Thyroid gland (tissue), 4 donors: Measurements from ENCODE around the gene MGAT5B. TPM values are rescaled to one million over a fixed set of nuclear protein-coding genes. Genes with fewer than 3 reads are reported as not detected.

Experiments used
- DNase-seq, 2 donors: peaks; one replicate each; pipeline ENCODE4 v3.0.0-alpha.2; 2019
- H3K27ac ChIP-seq, 3 donors: fragments of 200-600 bp; sonication (generic); 1 replicate in 2 of 3; 2 replicates in 1 of 3; pipeline ENCODE4 v1.5.1; 2016 to 2019; ENCODE audit warnings: mild to moderate bottlenecking in 1 of 3, moderate library complexity in 1 of 3
- H3K27me3 ChIP-seq: fragments of 200-600 bp; sonication (generic); one replicate; pipeline ENCODE4 v1.5.1; 2019
- H3K36me3 ChIP-seq, 2 donors: fragments of 200-600 bp; sonication (generic); one replicate each; pipeline ENCODE4 v1.5.1; 2016 to 2019
- H3K4me1 ChIP-seq, 2 donors: fragments of 200-600 bp; sonication (generic); one replicate each; pipeline ENCODE4 v1.5.1; 2017 to 2019
- H3K4me3 ChIP-seq, 3 donors: fragments of 200-600 bp; sonication (generic); replicated peaks in 1 of 3; 1 replicate in 2 of 3; 2 replicates in 1 of 3; pipeline ENCODE4 v1.5.1; 2016; ENCODE audit warnings: mild to moderate bottlenecking in 1 of 3
- H3K9me3 ChIP-seq: fragments of 200-600 bp; sonication (generic); one replicate; pipeline ENCODE4 v1.5.1; 2017
- POLR2A ChIP-seq, 2 donors: fragments of 450-650 bp; IDR thresholded peaks; one replicate each; pipeline ENCODE4 v1.6.1; 2017; ENCODE audit warnings: antibody characterized with exemption in 2 of 2, mild to moderate bottlenecking in 2 of 2, moderate library complexity in 1 of 2
- WGBS, 2 donors: methylation state at CpG; one replicate each; pipeline ENCODE4 v1.1.5; 2017; 5-methylcytosine and 5-hydroxymethylcytosine counted together
- intact Hi-C: fragments of 100-400 bp; cut with DNase I; formaldehyde crosslinking; loops from one replicate; pipeline ENCODE4 v1.15.1; 2023
- total RNA-seq, 4 donors: library from RNA; depleted of rRNA; stranded (reverse); fragments of >200 nt; gene quantifications; one replicate each; pipeline ENCODE4 v1.2.3, GENCODE V29; 2016
- TF ChIP-seq, protein P1 (sequence below), 6 experiments: fragments of 200-600 bp in 3 of 6; fragments of 450-650 bp in 3 of 6; sonication (generic) in 3 of 6; IDR thresholded peaks; one replicate each; pipeline ENCODE4 v1.5.1; 2016 to 2019; ENCODE audit warnings: antibody characterized with exemption in 6 of 6, mild to moderate bottlenecking in 2 of 6, inconsistent platforms in 1 of 6, moderate library complexity in 1 of 6

Gene MGAT5B
- total RNA-seq, 4 donors from 2014 or later = 0.22 to 7.4 (median 0.73) TPM; not detected in 1

DNA sequence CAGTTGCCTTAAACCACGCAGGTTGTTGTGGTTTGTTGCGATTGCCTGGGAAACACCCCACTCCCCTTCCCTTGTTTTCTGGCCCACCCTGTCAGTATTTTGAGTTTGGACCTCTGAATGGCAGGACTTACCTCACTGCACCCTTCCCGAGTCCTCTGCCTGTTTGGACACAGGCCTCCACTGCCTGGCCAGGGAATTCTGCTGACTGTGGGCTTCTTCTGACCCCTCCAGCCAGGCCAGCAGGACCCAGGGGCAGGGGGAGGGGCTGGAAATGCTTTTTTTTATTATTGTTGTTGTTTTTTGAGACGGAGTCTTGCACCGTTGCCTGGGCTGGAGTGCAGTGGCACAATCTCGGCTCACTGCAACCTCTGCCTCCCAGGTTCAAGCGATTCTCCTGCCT lies 4.2 kb upstream of the MGAT5B start:
- TF ChIP-seq, protein P1, sequence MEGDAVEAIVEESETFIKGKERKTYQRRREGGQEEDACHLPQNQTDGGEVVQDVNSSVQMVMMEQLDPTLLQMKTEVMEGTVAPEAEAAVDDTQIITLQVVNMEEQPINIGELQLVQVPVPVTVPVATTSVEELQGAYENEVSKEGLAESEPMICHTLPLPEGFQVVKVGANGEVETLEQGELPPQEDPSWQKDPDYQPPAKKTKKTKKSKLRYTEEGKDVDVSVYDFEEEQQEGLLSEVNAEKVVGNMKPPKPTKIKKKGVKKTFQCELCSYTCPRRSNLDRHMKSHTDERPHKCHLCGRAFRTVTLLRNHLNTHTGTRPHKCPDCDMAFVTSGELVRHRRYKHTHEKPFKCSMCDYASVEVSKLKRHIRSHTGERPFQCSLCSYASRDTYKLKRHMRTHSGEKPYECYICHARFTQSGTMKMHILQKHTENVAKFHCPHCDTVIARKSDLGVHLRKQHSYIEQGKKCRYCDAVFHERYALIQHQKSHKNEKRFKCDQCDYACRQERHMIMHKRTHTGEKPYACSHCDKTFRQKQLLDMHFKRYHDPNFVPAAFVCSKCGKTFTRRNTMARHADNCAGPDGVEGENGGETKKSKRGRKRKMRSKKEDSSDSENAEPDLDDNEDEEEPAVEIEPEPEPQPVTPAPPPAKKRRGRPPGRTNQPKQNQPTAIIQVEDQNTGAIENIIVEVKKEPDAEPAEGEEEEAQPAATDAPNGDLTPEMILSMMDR (IDR thresholded peaks at IDR 0.05) = no peak
- TF ChIP-seq POLR2A (IDR thresholded peaks at IDR 0.05) = no peak

DNA sequence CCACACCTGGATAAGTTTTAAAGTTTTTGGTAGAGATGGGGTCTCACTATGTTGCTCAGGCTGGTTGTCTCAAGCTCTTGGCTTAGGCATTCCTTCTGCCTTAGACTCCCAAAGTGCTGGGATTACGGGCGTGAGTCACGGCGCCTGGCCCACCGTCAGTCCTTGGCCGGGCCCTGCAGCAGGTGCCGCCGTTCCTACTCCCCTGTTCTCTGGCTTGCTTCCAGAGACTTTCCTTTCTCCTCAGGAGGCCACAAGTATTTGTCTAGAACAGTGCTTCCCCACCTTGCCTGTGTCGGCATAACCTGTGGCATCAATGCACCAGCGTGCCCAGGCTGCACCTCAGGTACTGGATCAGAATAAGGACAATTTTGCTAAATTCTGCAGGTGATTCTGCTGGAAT lies 3.0 kb upstream of the MGAT5B start:
- Histone ChIP-seq H3K9me3 (no peaks in the 10 kb centered on the region), H3K27ac (no peak overlapping the region), H3K36me3 (no peaks in the 10 kb centered on the region), H3K27me3 (peaks cover 13% of the 10 kb centered on the region), H3K4me1 (peaks cover 0 to 20% of the 10 kb centered on the region in 2 donors), H3K4me3 (no peak overlapping the region)
- WGBS, 2 donors = 67 to 72% methylated on average over 2 to 10 of the region's 10 CpGs
- intact Hi-C loops = loop anchor here (5.0 kb wide), 1 partner anchor 192 kb away; no protein-coding TSS in a partner anchor
- TF ChIP-seq, protein P1 (IDR thresholded peaks at IDR 0.05) = no peak
- TF ChIP-seq POLR2A (IDR thresholded peaks at IDR 0.05) = no peak
- DNase-seq = no peak

More for the DNA sequence above, 4.2 kb upstream of the MGAT5B start:
- H3K9me3 ChIP-seq = no peaks in the 10 kb centered on the region
- H3K4me1 ChIP-seq = peaks cover 0 to 9% of the 10 kb centered on the region in 2 donors
- H3K27ac ChIP-seq = no peak overlapping the region
- no peak overlapping the region for H3K4me3 ChIP-seq
- no peak for DNase-seq
- H3K36me3 ChIP-seq = no peaks in the 10 kb centered on the region
- 78 to 89% methylated on average over 6 to 7 of the region's 7 CpGs for whole genome bisulfite sequencing, 2 donors
- H3K27me3 ChIP-seq = peaks cover 2% of the 10 kb centered on the region
- intact Hi-C loops = no loop called here

DNA sequence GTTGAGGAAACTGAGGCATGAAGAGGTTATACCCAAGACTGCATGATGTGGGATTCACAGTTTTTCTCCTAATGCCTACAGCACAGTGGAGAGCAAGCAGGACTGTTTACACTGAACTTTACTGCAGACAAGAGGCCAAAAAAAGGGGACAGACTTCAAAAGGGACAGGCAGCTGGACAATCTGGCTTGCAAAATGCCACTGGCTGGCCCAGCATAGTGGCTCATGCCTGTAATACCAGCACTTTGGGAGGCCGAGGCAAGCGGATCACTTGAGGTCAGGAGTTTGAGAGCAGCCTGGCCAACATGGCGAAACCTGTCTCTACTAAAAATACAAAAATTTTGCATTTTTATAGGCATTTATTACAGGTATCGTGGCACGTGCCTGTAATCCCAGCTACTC lies 2.0 kb upstream of the MGAT5B start:
- peaks cover 0 to 20% of the 10 kb centered on the region in 2 donors for H3K4me1 ChIP-seq
- DNase-seq = no peak
- H3K27ac ChIP-seq = no peak overlapping the region
- H3K27me3 ChIP-seq = peaks cover 14% of the 10 kb centered on the region
- TF ChIP-seq POLR2A (IDR thresholded peaks at IDR 0.05) = no peak
- TF ChIP-seq, protein P1 (IDR thresholded peaks at IDR 0.05) = no peak
- no peaks in the 10 kb centered on the region for H3K36me3 ChIP-seq
- intact Hi-C loops = loop anchor here (5.0 kb wide), 1 partner anchor 191 kb away; no protein-coding TSS in a partner anchor
- 62 to 79% methylated on average over 5 of the region's 5 CpGs for WGBS, 2 donors
- no peaks in the 10 kb centered on the region for H3K9me3 ChIP-seq
- no peak overlapping the region for H3K4me3 ChIP-seq

DNA sequence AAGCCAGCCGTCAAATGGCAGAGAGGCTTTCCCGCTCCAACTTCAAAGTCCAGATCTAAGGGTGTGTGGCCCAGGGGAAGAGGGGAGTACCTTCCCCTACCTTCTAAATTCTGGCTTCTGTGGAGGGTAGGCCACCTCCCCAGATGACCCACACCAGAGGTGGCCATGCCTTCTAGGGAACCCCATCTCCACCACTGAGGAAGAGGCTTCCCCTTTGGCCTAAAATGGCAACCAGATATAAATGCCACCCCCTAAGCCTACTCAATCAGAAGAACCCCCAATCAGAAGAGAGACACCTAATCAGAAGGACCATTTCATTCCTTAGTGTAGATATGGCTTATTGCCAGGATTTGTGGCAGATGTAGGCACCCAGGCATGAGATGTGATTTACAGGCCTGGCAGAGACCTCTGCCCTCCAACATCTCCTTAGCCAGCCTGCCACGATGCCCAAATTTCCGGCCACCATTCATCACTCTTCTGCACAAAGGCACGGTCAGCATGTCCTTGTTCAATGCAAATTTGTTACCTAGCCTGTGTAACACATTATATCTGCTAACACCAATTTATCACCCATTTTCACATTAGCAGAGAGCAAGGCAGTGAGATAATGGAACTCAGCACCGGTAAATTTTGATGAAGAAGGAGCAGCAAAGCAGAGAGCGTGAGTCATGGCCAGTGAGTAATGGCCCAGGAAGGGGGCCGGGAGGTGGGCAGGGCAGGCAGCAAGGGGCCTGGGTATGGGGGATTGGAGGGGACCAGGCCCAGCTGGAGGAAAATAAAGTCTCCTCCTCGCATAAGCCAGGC lies 1.2 kb upstream of the MGAT5B start:
- H3K27me3 ChIP-seq = peaks cover 14% of the 10 kb centered on the region
- intact Hi-C loops = loop anchor here (5.0 kb wide), 1 partner anchor 190 kb away; no protein-coding TSS in a partner anchor
- H3K4me1 ChIP-seq = peaks cover 0 to 20% of the 10 kb centered on the region in 2 donors
- H3K36me3 ChIP-seq = no peaks in the 10 kb centered on the region
- H3K4me3 ChIP-seq = no peak overlapping the region
- H3K27ac ChIP-seq = no peak overlapping the region
- DNase-seq = no peak
- no peak for TF ChIP-seq POLR2A (IDR thresholded peaks at IDR 0.05)
- TF ChIP-seq, protein P1 (IDR thresholded peaks at IDR 0.05) = no peak
- 80 to 84% methylated on average over 9 of the region's 9 CpGs for WGBS, 2 donors
- H3K9me3 ChIP-seq = no peaks in the 10 kb centered on the region

DNA sequence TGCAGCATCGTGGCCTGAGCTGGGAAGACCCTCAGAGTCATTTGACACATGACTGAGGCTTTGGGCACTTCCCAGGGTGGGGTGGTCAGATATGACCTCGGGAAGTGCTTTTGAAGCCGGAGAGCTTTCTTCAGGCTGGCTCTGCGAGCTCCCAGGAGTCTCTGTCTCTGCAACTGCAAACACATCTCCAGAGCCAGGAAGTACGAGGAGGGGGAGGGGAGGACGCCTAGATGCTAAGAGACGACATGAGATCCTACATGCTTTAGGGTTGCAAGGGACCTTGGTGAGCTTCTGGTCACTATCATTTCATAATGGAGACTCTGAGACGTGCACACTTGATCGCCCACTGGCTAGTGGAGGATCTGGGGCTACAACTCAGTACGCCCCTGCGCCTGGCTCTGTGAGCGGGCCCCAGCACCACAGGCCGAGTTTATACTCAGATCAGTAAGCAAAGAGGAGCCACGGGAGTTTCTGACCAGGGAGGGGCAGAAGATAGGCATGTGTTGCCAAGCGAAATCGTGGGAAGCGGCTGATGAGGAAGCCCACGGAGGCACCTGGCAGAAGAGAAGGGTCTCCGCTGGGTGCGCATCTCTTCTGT lies 527 bp upstream of the MGAT5B start:
- TF ChIP-seq POLR2A (IDR thresholded peaks at IDR 0.05) = no peak
- TF ChIP-seq, protein P1 (IDR thresholded peaks at IDR 0.05) = no peak
- Histone ChIP-seq H3K9me3 (no peaks in the 10 kb centered on the region), H3K4me1 (peaks cover 0 to 20% of the 10 kb centered on the region in 2 donors), H3K4me3 (no peak overlapping the region), H3K36me3 (no peaks in the 10 kb centered on the region), H3K27me3 (peaks cover 14% of the 10 kb centered on the region), H3K27ac (no peak overlapping the region)
- DNase-seq = no peak
- intact Hi-C loops = loop anchor here (5.0 kb wide), 1 partner anchor 190 kb away; no protein-coding TSS in a partner anchor
- 20 to 29% methylated on average over 15 to 18 of the region's 20 CpGs for WGBS, 2 donors
